LHCN-M2 (cell line): ENCODE results near the gene CHRDL2. TPM values are rescaled to one million over a fixed set of nuclear protein-coding genes. Genes with fewer than 3 reads are reported as not detected.
"Not testable (repeated sequence)": the region's sequence is repeated elsewhere in the genome, so short reads cannot be mapped to it uniquely, and the experiment has no call there.

ENCODE experiments used
- DNase-seq: peaks from one replicate; pipeline ENCODE4 v3.0.0-alpha.2; 2012; ENCODE audit warnings: low read depth
- polyA plus RNA-seq: library from polyadenylated mRNA; unstranded; fragments of >200 nt; gene quantifications from one replicate; pipeline ENCODE4 v1.2.1, GENCODE V29; 2012; ENCODE audit warnings: missing spikeins
- total RNA-seq: library from RNA; depleted of rRNA; stranded (reverse); fragments of >200 nt; gene quantifications from 2 replicates; pipeline ENCODE4 v1.2.3, GENCODE V29; 2014; rRNA removed

Gene CHRDL2, protein sequence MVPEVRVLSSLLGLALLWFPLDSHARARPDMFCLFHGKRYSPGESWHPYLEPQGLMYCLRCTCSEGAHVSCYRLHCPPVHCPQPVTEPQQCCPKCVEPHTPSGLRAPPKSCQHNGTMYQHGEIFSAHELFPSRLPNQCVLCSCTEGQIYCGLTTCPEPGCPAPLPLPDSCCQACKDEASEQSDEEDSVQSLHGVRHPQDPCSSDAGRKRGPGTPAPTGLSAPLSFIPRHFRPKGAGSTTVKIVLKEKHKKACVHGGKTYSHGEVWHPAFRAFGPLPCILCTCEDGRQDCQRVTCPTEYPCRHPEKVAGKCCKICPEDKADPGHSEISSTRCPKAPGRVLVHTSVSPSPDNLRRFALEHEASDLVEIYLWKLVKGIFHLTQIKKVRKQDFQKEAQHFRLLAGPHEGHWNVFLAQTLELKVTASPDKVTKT
- not detected in 2 replicates for total RNA-seq
- polyA plus RNA-seq, result not detected

DNA sequence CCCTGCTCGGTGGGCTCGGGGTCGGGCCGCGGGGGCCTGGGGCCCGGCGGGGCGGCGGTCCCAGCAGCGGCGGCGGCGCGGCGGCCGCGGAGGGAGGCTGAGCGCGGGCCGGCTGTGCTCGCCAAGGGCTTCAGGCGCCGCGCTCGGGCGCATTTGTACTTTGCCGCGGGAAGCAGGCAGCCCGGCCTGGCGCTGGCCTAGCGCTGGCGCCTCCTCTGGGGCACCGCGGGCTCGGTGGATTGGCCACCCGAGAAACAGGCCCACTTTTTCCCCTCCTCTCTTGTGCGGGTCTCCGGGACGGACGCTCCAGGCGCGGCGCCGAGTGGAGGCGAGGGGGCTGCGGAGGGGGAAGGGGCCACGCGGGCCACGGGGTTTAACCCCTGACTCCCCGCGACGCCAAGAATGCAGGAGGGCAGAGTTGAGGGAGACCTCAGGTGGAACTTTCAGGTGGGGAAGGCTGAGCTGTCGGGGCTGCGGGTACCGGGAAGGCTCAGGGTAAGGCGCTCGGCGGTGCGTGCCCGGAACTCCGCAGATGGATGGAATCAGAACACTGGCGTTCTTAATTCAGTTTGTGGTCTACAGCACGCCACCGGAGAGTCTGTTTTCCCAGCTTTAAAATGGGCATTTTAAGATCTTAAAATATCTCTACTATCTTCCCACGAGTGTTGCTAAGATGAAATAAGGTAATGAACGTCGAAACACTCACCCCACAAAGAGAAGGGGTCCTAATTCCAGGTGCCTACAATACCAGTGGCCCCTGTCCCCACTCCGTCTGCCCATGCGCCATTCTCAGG, at the start of gene CHRDL2:
Gene CHRDL2 (minus strand): TSS at position 126 of the 794 bp plus-strand sequence. CDS start 538 bp downstream, outside the sequence.
- DNase-seq, result peak; percentile 18

DNA sequence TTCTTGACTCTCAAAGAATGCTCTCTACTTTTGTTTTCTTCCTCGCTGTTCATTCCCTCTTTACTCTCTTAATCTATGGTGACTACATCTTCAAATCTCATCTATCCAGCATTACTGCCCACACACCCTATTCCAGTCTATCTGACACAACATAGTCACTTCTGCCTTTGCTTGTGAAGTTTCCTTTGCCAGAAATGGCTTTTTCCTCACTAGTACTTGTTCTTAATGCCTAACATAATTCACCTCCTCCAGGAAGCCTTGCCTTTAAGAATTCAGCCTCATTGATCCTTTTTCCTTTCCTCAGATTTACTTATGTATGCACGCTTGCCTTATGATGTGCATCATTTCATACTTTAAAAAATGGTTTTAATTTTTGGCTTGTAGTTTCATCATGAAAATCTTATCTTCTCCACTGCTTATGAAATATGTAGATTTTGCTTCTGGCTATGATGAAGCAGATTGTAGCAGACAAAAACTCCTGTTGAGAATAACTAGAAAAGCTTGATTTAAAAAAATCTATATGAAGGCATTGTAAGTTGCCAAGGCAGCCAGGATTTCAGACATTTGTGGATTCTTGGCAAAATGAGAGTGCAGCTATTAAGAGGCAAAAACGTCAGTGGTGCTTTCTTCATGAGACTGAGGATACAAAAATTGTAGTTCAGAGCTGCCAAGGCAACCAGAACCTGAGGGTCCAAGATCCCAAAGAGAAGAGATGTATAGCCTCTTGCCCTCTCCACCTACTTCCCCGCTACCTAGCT, 49.2 kb upstream of the CHRDL2 start:
- DNase-seq, result no peak

DNA sequence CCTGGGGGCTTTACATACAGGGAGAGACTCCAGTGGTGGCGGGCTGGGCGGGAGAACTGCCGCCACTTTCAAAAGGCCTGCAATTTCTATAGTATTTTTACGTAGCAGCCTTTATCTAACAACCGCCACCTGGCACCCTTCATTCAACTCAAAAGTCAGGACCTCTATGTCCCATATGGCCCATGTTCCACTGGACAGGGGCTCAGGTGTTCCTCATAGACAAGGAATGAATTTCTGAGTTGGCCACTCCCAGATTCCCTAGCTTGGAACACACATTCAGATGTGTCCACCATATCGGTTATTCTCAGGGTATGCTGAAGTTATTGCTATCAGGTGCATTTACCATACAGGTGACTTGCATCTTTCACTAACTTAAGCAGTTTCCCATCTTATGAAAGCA, 47.4 kb upstream of the CHRDL2 start:
- DNase-seq, result no peak

DNA sequence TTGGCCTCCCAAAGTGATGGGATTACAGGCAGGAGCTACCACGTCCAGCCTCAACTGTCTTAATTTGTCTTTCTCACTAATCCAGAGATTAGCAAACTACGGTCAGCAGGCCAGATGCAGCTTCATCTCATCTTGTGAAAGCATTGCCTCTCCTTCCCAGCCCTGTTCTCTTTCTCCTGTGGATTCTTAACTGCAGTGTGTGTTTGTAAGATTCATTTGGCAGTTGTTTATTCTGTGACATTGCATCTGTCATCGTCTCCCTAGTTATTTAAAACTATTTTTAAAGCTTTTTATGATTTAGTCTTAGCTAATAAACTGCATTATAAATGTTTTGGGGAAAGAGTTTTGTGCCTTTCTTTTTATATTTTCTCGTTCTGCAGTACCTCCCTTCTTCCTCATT, 46.7 kb upstream of the CHRDL2 start:
- no peak for DNase-seq

DNA sequence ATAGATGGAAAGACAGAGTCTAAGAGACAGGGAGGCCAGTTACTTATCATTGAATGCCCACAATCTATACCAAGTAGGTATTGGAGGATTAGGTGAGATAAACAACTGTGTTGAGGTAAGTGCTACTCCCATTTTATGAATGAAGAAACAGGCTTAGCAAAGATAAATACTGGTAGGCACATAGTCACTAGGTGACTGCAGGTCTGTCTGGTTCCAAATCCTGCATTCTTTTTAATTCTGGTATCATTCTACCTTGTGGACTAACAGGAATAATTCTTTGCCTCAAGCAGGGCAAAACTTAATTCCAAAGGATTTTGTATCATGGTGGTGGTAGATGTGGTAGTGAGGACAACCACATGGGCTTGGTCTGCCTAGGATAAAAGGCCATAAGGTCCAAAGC, 45.8 kb upstream of the CHRDL2 start:
- no peak for DNase-seq

DNA sequence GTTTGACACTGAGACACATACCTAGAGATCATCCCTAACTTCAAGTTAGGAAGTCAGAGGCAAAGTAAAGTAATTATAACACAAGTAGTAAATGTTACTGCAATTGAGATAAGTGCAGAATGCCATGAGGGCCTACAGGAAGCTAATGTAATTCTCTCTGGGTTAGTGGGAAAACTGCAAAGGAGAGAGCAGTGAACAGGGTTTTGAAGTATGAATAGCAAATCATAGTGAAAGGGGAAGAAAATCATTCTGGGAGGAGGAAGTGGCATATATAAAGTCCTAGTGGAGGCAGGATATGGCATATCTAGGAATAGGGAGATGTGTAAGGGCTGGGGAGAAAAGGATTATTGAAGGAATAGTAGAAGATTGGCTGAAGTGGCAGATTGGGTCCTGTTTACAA, 45.3 kb upstream of the CHRDL2 start:
- DNase-seq, result no peak

DNA sequence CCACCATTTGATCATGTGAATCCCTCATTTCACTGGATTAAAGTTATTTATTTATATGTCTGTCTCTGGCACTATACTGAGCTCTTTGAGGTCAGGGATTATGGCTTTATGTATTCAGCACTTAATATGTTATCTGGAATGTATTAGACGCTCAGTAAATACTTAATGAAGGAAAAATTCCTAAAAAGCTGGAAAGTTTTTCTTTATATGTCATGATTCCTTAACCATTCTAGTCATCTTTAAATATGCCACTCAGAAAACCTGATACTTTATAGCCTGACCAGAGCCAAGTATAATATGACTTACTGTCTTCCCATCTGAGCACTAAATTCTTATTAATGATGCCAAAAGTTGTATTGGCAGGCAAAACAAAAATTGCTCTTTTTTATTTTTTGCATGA, 44.5 kb upstream of the CHRDL2 start:
- DNase-seq, result no peak

DNA sequence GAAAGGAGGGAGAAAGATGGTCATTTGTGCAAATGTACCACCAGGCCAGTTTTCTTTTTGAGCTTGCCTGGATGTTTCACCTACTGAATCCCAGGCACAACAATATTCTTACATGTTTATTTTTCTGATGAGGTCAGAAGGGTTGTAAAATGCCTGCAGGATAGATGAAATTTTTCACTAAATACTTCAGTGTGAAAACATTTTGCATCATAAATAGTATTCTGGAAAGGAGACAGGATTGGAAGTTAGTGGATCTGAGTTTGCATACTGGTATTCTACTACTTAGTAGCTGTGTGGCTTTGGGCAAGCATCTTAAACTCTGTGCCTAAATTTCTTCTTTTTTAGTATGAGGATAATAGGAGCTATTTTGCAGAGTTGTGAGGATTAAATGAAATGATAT, 42.2 kb upstream of the CHRDL2 start:
- DNase-seq, result no peak

DNA sequence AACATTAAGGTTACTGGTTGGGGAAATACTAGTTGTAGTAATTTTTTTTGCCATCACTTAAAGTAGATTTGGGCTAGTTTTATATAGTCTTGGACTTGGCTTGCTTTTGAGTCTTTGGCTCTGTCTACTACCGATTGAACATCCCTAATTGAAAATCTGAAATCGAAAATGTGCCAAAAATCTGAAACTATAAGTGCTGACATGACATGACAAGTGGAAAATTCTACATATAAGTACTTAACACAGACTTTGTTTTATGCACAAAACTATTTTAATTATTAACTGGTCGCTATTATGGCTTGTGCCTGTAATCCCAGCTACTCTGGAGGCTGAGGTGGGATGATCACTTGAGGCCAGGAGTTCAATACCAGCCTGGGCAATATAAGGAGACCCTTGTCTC, 39.9 kb upstream of the CHRDL2 start:
- DNase-seq, result no peak

DNA sequence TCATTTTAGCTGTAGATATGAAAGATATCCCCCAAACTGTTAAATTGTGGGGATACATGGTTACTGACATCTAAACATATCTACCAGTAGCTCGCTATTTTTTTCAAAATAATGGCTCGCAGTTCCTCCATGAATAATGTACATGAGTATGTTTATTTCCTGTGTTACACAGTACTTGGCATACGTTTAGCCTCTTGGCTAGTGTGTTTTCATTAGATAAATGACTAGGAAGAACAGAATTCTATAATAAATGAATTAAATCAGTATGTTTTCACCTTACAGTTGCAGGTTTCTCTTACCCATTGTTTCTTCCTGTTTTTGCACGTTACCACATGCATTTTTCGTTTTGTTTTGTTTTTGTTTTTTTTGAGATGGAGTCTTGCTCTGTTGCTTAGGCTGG, 39.2 kb upstream of the CHRDL2 start:
- DNase-seq, result no peak

DNA sequence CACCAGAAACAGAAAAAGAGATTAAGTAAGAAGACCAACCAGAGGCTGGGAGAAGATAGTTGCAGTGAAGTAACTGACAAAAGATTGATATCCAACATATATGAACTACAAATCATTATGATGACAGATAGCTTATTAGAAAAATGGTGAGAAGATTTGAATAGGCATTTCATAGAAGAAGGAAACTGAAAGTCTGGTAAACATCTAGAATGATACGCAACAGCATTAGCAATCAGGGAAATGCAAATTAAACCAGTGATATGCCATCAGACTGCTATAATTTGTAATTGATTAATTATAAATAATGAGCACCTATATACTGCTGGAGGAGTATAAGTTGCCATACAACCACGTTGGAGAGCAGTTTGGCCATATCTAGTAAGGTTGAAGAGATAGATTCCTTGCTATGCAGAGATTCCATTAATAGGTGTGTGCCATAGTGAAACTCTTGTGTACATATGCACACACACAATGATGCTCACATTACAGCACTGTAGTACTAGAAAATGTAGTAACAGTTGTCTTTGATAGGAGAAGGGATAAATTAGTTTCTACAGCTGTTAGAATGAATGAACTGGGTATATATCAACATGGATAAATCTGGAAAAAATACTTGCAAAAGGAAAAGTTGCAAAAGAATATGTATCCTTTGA, 38.0 kb upstream of the CHRDL2 start:
- no peak for DNase-seq

DNA sequence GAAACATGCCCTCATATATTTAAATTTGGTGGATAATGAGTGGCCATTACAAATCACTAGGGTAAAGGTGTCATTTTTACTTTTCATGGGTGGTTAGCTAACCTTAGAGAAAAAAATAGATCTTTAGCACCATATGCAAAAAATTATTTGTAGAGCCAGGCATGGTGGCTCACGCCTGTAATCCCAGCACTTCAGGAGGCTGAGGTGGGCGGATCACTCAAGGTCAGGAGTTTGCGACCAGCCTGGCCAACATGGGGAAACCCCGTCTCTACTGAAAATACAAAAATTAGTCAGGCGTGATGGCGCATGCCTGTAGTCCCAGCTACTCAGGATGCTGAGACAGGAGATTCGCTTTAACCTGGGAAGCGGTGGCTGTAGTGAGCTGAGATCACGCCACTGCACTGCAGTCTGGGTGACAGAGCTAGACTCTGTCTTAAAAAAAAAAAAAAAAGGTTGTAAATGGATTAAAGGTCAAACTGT, 37.0 kb upstream of the CHRDL2 start:
- not testable (repeated sequence) for DNase-seq

DNA sequence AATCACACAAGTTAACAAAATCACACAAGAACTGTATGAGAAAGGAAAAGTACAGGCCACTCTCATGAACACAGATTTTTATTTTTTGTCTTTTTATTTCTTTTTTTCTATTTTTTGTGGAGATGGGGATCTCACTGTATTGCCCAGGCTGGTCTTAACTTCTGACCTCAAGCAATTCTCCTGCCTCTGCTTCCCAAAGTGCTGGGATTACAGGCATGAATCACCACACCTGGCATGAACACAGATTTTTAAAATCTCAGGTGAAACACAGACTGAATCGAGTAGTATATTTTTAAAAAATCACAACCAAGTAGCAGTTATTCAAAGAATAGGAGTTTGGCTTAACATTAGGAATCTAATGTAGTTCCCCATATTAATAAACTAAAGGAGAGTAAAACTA, 35.7 kb upstream of the CHRDL2 start:
- no peak for DNase-seq

DNA sequence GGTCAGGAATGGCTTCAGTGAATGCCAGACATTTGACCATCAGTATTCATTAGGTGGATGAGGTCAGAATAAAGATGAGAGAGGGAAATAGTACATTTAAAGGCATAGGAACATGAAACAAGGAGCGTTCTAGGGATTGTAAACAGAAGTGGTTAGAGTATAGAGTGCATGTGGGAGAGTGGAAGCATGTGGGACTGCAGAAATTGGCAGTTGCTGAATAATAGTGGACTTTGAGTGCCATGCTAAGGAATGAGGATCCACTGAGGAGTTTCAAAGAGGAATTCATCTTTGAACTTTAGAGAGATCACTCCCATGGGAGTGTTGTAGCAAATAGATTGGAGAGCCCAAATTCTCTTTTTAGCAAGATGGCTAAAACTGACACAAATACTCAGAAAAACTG, 25.3 kb upstream of the CHRDL2 start:
- DNase-seq, result no peak

DNA sequence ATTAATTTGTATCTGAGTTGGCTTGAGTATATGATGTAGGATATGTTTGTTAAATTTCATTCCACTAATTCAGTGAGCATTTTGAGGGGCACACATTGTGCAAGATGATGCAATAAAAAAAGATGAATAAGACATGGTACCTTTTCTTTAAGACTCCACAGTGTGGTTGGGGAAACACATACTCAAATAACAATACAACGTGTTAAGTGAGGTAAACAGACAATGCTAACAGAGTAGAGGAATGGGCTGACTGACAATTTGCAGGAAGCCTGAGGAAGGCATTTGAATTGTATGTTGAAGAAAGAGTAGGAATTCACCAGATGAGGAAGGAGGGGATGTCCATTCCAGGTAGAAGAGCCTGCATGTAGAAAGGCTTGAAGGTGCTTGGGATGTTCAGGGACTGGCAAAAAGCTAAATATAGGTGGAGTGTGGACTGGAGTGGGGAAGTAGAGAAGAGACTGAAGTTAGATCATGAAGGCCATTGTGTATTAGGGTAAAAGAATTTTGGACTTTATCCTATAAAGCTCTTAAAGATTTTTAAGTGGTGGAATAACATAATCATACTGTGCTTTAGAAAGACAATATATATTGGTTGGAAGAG, 24.3 kb upstream of the CHRDL2 start:
- peak; percentile 13 for DNase-seq

DNA sequence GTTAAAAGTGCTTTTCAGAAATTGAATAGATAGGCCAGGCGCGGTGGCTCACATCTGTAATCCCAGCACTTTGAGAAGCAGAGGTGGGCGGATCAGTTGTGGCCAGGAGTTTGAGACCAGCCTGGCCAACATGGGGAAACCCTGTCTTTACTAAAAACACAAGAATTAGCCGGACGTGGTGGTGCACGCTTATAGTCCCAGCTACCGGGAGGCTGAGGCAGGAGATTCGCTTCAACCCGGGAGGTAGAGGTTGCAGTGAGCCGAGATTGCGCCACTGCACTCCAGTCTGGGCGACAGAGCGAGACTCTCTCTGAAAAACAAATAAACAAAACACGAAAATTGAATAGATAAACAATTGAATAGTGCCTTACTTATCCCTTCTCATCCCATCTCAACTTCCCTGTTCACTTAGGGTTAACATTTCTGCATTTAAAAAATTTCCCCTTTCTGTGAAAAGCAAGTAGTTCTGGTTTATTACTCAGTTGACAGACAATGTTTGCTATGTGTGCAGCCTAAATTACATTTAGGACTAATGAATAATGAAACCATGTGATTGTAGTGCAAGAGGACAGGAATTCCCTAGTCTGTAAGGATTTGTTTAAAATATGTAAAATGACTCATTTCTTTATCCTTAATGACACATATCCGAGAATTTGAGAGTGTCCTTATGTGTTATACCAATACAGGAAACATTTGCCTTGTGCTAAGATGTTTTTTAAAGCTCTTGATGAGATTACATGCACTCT, 23.5 kb upstream of the CHRDL2 start:
- peak; percentile 83 for DNase-seq

DNA sequence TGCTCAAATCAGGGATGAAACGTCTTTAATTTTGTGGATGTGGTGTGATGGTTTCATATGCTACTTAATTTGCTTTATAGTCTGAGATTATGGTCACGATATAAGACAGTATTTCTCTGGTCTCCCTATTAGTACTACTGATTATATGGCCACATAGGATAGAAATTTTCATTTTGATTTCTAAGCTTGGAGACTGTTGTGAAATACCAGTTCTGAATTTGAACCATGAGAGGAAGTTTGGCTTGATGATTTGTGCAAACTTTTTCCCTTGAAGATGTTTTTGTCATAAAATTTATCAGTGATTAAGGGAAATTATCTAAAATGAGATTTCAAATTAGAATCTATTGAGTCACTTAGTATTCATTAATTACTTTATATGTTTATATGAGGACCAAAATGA, 20.1 kb upstream of the CHRDL2 start:
- DNase-seq, result no peak

DNA sequence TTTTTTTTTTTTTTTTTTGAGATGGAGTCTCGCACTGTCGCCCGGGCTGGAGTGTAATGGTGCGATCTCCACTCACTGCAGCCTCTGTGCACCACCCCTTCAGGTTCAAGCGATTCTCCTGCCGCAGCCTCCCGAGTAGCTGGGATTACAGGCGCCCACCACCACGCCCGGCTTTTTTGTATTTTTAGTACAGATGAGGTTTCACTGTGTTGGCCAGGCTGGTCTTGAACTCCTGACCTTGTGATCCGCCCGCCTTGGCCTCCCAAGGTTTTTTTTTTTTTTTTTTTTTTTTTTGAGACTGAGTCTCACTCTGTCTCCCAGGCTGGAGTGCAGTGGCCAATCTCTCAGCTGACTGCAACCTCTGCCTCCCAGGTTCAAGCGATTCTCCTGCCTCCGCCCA, 19.4 kb upstream of the CHRDL2 start:
- DNase-seq, result not testable (repeated sequence)

DNA sequence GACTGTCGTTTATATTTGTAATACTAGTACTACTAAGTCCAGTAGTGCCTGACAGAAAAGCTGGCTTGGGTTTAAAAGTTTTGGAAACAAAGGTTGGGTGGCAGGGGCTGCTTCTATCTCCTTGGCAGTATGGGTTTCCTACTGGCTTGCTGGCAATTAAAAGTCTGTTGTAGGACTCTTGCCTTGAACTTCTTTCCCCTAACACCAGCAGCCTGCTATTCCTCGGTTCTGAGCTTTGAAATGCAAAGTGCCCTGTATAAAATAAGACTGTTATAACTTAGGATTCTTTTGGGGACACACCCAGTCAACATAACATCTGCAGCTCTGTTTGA, 18.7 kb upstream of the CHRDL2 start:
- no peak for DNase-seq
